ENCODE data around the gene NPAP1. TPM values are rescaled to one million over a fixed set of nuclear protein-coding genes. Genes with fewer than 3 reads are reported as not detected.
"Not testable (repeated sequence)": the region's sequence is repeated elsewhere in the genome, so short reads cannot be mapped to it uniquely, and the experiment has no call there.

Gene NPAP1
- total RNA-seq, 1 experiment from 2014 or later, result not detected

- BruUV-seq (replicated peaks), result no TSS peak
- no peak for ATAC-seq
- ChIA-PET POLR2A (no interaction called here), CTCF (no interaction called here)
- Histone ChIP-seq H3K36me3 (ENCODE audit: control insufficient read depth, insufficient read depth, low read length) (no peaks in the 10 kb centered on the region), H3K4me3 (ENCODE audit: low read depth in 2 of 2, low read length in 2 of 2) (no peak overlapping the region), H3K27ac (ENCODE audit: low read length) (no peak overlapping the region), H3K4me1 (ENCODE audit: control insufficient read depth, insufficient read depth, low read length) (no peaks in the 10 kb centered on the region), H3K27me3 (ENCODE audit: control insufficient read depth, insufficient read depth, low read length) (no peaks in the 10 kb centered on the region), H3K9me3 (ENCODE audit: control insufficient read depth, insufficient read depth, low read depth, low read length) (peaks cover 6% of the 10 kb centered on the region; the same call in 1 of the 2 replicates)
- DNase-seq (ENCODE audit: low read depth, low spot score), result no peak
- TF ChIP-seq POLR2AphosphoS5 (IDR thresholded peaks at IDR 0.05; ENCODE audit: low read depth, low read length) (no peak), CTCF (IDR thresholded peaks at IDR 0.05) (no peak)
- intact Hi-C loops (cut with micrococcal nuclease; ENCODE audit: unreplicated experiment), result no loop called here
- in situ Hi-C loops (cut with HindIII; ENCODE audit: low pct_unique_long_range_greater_than_20kb, low sequenced_read_pairs), result no loop called here
Measured at GRCh38 chr15:24633082-24633481, 42.5 kb upstream of the NPAP1 start.

- CTCF ChIA-PET; BruUV-seq (replicated peaks): not testable (repeated sequence)
Measured at GRCh38 chr15:24639412-24639811, 36.2 kb upstream of the NPAP1 start.

GRCh38 chr15:24645627-24646026, 29.9 kb upstream of the NPAP1 start:
- H3K27me3 ChIP-seq (ENCODE audit: control insufficient read depth, insufficient read depth, low read length), result no peaks in the 10 kb centered on the region
- H3K36me3 ChIP-seq (ENCODE audit: control insufficient read depth, insufficient read depth, low read length), result no peaks in the 10 kb centered on the region
- peaks cover 3% of the 10 kb centered on the region; the same call in 1 of the 2 replicates for H3K9me3 ChIP-seq (ENCODE audit: control insufficient read depth, insufficient read depth, low read depth, low read length)
- intact Hi-C loops (cut with micrococcal nuclease; ENCODE audit: unreplicated experiment) (no loop called here), in situ Hi-C loops (cut with HindIII; ENCODE audit: low pct_unique_long_range_greater_than_20kb, low sequenced_read_pairs) (no loop called here)
- TF ChIP-seq CTCF (IDR thresholded peaks at IDR 0.05) (no peak), SIN3A (IDR thresholded peaks at IDR 0.05; ENCODE audit: borderline replicate concordance, insufficient read depth, low read depth, low read length) (no peak), POLR2AphosphoS5 (IDR thresholded peaks at IDR 0.05; ENCODE audit: low read depth, low read length) (no peak), TCF7L2 (IDR thresholded peaks at IDR 0.05; ENCODE audit: low read depth, low read length) (no peak), REST (IDR thresholded peaks at IDR 0.05; ENCODE audit: insufficient read depth in 1 of 2, low read depth in 2 of 2, low read length in 1 of 2) (no peak)
- DNase-seq (ENCODE audit: low read depth, low spot score) (no peak), ATAC-seq (no peak)
- BruUV-seq (replicated peaks), result no TSS peak
- ChIA-PET CTCF (no interaction called here), POLR2A (no interaction called here)
- no peaks in the 10 kb centered on the region for H3K4me1 ChIP-seq (ENCODE audit: control insufficient read depth, insufficient read depth, low read length)
- H3K27ac ChIP-seq (ENCODE audit: low read length), result no peak overlapping the region
- no peak overlapping the region for H3K4me3 ChIP-seq (ENCODE audit: low read depth in 2 of 2, low read length in 2 of 2)

More at GRCh38 chr15:24639412-24639811, 36.2 kb upstream of the NPAP1 start:
- intact Hi-C loops (cut with micrococcal nuclease; ENCODE audit: unreplicated experiment); H3K4me3 ChIP-seq (ENCODE audit: low read depth in 2 of 2, low read length in 2 of 2); H3K9me3 ChIP-seq (ENCODE audit: control insufficient read depth, insufficient read depth, low read depth, low read length); H3K27ac ChIP-seq (ENCODE audit: low read length); H3K4me1 ChIP-seq (ENCODE audit: control insufficient read depth, insufficient read depth, low read length); ATAC-seq; H3K27me3 ChIP-seq (ENCODE audit: control insufficient read depth, insufficient read depth, low read length); in situ Hi-C loops (cut with HindIII; ENCODE audit: low pct_unique_long_range_greater_than_20kb, low sequenced_read_pairs); POLR2A ChIA-PET; DNase-seq (ENCODE audit: low read depth, low spot score); H3K36me3 ChIP-seq (ENCODE audit: control insufficient read depth, insufficient read depth, low read length): not testable (repeated sequence)
